NCI-H1092 (cell line): Measurements from ENCODE around the gene HMGXB3.
"Not testable (repeated sequence)": the region's sequence is repeated elsewhere in the genome, so short reads cannot be mapped to it uniquely, and the experiment has no call there.

Source experiments
- DNase-seq: peaks from one replicate; lab custom pipeline; 2025; lab: John Stamatoyannopoulos, UW

The HMGXB3 gene

DNA sequence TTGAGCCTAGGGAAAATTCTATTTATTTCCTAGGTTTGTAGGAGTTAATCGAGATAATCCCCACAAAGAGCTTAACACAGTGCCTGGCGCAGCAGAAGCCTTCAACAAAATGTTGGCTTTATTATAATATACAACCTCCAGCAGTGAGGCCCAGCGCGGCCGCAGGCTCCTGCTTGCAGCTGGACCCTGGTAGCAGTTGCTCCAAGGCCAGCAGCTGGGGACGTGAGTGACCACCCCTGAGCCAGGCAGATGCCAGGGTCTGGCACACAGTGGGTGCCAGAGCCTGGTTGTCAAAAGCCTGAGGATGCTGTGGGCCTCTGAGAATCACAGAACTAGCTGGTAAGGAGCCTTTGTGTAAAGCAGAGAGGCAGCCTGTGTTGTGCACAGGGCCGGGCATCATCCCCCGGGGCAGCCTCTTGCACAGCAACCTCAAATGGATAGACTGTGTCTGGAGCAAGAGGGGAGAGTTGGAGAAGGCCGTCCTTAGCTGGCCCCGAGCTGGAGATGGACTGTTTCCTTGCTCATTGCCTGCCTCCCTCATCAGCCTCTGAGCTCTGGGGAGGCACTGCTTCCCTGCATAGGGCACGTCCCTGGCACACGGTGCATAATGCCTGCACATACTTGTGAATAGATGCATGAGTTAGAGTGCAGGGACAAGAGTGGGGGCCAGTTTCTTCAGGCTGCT lies 68.6 kb downstream of the HMGXB3 start:
- DNase-seq, result no peak

GRCh38 chr5:150069672-150070627 lies 69.4 kb downstream of the HMGXB3 start:
- no peak for DNase-seq

- DNase-seq, result no peak
Measured at GRCh38 chr5:150070821-150071220, 70.3 kb downstream of the HMGXB3 start.

GRCh38 chr5:150073086-150073625 lies 72.6 kb downstream of the HMGXB3 start:
- no peak for DNase-seq

DNA sequence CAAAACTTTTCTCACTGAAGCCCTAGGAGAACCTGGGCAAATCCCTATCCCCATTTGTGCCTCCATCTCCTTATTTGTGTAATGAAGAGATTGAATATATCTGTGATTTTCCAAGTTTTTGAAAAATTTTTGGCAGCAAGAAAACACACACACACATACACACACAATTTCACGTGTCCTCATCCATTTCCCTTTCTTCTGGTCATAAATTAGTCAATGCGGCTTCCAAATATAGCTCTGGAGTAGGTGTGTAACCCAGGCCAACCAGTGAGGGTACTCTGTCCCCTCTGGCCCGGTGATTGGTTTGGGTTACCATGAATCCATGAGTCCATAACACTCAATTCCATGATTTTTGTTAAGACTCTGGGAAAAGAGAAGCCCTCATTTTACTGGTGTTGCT lies 73.1 kb downstream of the HMGXB3 start:
- no peak for DNase-seq

GRCh38 chr5:150075233-150075632 lies 74.7 kb downstream of the HMGXB3 start:
- DNase-seq, result no peak

DNA sequence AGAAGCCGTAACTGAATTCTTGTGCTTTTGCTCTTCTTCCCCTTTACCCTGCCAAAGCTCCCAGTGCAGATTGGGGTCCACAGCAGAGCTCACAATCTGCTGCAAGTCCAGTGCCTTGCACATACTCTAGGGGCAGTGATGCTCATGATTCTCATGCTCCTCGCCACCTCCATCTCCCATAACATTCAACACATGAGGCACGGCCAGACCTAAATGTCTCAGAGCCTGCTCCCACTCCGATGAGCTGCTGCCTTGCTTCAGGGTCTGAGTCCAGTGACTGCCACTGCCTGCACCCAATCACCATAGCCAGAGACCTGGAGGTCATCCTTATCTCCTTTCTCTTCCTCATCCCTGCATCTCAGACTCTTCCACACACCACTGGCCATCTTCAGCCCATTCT lies 75.3 kb downstream of the HMGXB3 start:
- DNase-seq, result no peak

DNA sequence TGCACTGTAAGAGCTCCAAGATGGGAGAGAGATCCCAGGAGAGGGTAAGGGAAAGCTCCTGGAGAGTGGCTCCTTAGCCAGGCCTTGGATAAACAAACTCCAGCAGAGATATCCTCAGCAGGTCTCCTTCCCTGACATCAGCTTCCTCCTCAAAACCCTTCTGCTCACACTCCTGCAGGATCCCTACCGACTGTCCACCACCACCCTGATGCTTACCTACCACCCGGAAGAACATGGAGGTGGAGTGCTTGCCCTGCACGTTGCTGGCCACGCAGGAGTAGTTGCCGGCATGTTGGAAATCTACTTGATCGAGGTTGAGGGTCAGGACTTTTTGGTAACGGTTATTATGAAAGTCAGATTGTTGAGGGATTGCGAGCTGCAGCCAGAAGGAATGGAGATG lies 76.5 kb downstream of the HMGXB3 start:
- DNase-seq, result no peak

GRCh38 chr5:150077996-150078801 lies 77.7 kb downstream of the HMGXB3 start:
- no peak for DNase-seq

DNA sequence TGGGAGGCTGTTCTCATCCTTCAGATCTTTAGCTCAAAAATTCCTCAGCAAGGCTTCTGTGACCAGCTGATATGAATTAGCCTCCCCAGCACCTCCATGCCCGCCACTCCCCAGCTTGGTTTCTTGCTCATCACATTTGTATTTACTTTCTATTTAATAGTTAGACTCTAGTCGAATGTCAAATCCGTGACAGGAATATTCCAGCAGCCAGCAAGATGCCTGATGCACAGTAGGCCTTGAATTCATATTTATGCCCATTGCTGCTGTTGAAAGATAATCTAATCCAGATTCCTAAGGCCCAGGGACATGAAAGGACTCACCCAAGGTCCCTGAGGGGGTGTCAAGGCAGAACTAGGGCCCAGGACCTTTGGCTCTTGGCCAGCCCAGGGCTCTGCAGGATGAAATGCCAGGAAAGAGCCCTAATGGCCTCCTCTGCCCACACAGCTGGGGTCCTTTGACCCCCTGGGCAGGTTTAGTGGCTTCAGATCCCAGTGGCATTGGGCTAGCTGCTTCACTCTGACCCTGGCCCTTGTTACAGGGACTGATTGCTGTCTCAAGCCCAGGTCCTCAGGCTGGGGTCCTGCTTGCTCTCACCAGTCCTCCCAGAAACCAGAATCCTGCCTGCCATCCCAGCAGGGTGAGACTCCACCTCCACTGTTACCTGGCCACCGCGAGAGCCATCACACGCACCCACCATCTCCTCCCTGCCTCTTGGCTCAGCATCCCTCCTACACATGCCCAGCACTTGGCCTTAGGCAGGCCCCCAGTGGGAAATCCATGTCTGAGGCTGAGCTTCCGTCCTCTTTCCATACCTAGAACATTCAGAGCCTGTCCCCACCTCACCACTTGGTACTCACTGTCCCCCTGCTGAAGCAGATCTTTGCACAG lies 78.5 kb downstream of the HMGXB3 start:
- DNase-seq, result no peak

- no peak for DNase-seq
Measured at GRCh38 chr5:150079909-150080461, 79.4 kb downstream of the HMGXB3 start.

GRCh38 chr5:150080696-150081435 lies 80.3 kb downstream of the HMGXB3 start:
- no peak for DNase-seq

GRCh38 chr5:150081541-150082283 lies 81.2 kb downstream of the HMGXB3 start:
- no peak for DNase-seq

DNA sequence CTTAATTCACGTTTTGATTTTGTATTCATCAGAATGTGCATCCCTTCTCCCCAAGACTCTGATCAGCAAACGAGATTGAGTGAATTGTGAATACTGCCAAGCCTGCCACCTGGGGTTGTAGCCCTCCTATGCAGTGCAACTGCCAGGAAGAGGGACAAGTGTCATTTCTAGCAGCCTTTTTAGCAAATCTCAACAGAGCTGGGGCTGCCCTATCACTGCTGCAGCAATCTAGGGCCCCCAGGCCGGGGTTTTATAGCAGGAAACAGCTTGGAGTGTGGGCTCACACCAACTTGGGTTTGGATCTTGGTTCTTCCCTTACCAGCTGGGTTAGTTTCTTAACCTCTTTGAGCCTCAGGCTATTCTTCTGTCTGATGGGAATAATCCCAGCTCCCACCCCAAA lies 81.8 kb downstream of the HMGXB3 start:
- no peak for DNase-seq

DNA sequence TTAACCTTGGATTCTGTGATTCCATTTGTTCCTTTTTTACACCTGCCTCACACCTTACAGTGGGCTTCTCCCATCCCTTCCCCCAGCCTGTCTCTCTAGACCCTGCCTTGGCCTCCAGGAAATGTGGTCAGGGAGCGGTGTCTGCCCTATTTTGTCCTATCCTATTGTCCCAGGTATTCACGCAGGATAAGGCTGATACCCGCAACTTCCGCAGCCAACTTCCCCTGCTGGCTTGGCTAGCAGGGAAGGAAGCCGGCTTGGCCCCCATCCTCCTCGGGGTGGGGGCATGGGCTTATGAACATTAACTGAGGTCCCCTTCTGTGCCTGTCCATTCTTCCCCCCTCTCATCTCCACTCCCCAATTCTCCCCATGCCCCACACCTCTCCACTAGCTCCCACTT lies 82.3 kb downstream of the HMGXB3 start:
- DNase-seq, result no peak

DNA sequence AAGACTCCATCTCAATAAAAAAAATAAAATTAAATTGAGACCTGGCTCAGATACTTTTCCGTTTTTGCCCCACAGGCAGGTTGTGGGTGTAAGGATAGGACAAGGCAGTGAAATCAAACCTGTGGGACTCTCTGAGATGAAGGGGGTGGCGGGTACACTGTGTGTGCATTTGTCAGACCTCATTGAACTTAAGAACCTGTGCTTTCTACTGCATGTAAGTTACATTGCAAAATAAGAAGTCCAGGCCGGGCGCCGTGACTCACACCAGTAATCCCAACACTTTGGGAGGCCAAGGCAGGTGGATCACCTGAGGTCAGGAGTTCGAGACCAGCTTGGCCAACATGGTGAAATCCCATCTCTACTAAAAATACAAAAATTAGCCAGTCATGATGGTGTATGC lies 84.2 kb downstream of the HMGXB3 start:
- not testable (repeated sequence) for DNase-seq

- no peak for DNase-seq
Measured at GRCh38 chr5:150085191-150085912, 84.8 kb downstream of the HMGXB3 start.

GRCh38 chr5:150085950-150086715 lies 85.6 kb downstream of the HMGXB3 start, which contains the start of gene CSF1R:
Gene CSF1R, minus strand, starts transcription at chr5:150086554. Its CDS starts 127 bp downstream, at chr5:150086427.
- DNase-seq, result no peak
